Activated CD8-positive, alpha-beta memory T cell treated with anti-CD3 and anti-CD28 coated beads, Interleukin-2, amount 50 U/mL, for 24 hours (primary cell): ENCODE data around the gene ALPP.
"Not testable (repeated sequence)": the region's sequence is repeated elsewhere in the genome, so short reads cannot be mapped to it uniquely, and the experiment has no call there.

ENCODE experiments used
- DNase-seq: peaks from one replicate; pipeline ENCODE4 v3.0.0-alpha.2; 2020; ENCODE audit errors: extremely low read depth

Gene ALPP

DNA sequence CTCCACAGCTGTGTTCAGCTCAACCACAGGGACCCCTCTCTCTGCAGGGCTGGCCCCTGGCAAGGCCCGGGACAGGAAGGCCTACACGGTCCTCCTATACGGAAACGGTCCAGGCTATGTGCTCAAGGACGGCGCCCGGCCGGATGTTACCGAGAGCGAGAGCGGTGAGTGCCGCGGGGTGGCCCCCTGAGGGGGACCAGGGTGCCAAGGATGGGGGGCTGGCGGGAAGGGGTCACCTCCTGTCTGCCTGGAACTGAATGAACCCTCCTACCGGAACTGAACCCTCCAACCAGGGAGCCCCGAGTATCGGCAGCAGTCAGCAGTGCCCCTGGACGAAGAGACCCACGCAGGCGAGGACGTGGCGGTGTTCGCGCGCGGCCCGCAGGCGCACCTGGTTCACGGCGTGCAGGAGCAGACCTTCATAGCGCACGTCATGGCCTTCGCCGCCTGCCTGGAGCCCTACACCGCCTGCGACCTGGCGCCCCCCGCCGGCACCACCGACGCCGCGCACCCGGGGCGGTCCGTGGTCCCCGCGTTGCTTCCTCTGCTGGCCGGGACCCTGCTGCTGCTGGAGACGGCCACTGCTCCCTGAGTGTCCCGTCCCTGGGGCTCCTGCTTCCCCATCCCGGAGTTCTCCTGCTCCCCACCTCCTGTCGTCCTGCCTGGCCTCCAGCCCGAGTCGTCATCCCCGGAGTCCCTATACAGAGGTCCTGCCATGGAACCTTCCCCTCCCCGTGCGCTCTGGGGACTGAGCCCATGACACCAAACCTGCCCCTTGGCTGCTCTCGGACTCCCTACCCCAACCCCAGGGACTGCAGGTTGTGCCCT, 2.9 kb downstream of the ALPP start:
- DNase-seq: not testable (repeated sequence)

DNA sequence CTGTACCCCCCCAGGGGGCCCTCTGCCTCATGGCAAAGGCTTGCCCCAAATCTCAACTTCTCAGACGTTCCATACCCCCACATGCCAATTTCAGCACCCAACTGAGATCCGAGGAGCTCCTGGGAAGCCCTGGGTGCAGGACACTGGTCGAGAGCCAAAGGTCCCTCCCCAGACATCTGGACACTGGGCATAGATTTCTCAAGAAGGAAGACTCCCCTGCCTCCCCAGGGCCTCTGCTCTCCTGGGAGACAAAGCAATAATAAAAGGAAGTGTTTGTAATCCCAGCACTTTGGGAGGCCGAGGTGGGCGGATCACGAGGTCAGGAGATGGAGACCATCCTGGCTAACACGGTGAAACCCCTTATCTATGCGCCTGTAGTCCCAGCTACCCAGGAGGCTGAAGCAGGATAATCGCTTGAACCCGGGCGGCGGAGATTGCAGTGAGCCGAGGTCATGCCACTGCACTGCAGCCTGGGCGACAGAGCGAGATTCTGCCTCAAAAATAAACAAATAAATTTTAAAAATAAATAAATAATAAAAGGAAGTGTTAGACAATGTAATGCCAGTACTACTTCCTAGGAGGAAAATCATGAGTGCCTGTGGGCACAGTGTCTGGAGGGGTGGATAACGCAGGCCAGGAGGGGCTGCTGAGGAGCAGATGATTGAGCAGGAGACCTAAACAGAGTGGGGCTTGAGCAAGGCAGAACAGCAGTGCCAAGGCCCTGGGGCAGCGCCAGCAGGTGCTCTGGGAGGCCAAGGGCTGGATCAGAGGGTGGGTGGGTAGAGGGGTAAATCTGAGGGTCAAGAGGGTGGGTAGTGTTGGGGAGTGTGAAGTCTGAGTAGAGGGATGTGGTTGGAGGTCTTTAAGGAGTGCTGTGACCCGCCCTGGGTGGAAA, 4.0 kb downstream of the ALPP start:
- DNase-seq: no peak

GRCh38 chr2:232384466-232384865, 5.9 kb downstream of the ALPP start:
- no peak for DNase-seq

DNA sequence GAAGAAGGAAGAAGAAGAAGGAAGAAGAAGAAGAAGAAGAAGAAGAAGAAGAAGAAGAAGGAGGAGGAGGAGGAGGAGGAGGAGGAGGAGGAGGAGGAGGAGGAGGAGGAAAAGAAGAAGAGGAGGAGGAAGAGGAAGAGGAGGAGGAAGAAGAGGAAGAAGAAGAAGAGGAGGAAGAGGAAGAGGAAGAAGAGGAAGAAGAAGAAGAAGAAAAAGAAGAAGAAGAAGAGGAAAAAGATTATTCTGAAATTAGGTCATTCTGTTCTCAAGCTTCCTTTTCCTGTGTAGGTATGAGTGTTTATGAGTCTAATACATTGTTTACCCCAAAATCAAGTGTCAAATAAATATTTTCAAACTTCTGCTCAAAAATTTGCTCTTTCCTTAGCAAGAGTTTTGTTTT, 6.5 kb downstream of the ALPP start:
- DNase-seq: not testable (repeated sequence)

DNA sequence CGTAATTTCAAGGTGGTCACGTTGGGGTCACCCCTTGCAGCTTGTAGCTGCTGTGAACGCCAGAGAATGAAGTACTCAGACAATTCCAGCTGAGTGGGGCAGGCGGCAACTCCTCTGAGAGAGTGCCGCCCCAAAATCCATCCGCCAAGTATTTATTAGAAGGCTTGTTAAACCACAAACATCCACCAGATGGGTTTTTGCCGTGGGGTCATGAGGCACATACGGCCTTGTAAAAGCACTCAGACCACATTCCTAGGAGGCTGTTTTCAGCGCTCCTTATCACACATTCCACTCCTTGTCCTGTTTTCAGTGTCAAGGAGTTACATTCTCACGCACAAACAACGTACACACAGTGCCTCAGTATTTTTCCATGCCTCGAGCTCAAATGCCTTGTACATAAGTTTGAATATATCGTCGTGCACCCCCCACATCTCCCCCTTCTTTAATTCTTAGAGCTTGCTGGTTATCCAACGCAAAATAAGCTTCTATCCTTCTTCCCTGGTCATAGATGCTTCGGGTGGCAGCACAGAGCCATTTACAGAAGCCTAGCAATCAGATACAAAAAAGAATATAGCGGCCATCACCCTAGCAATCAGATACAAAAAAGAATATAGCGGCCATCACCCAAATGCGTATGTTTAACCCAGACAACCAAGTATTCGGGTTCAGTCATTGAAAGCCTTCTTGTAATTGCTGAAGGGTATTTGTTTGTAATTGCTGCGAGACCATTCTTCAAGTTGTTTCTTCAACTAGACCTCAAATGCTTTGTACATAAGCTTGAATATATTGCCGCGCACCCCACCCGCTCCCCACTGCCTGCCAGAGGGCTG, 7.3 kb downstream of the ALPP start:
- no peak for DNase-seq

DNA sequence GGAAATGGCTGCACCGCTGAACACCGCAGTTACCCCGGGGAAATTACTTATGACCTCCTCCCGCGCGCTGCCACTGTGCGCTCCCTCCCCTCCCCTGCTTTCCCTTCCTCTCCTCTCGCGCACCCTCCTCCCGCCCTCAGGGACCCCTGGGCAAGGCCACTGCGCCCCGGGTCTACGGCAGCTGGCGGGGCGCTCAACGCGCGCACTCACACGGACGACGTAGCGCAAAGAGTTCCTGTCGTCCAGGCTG, 7.9 kb downstream of the ALPP start:
- no peak for DNase-seq

GRCh38 chr2:232386740-232387450, 8.3 kb downstream of the ALPP start:
- no peak for DNase-seq

- DNase-seq: no peak
Measured at GRCh38 chr2:232387451-232388171, 9.1 kb downstream of the ALPP start.

DNA sequence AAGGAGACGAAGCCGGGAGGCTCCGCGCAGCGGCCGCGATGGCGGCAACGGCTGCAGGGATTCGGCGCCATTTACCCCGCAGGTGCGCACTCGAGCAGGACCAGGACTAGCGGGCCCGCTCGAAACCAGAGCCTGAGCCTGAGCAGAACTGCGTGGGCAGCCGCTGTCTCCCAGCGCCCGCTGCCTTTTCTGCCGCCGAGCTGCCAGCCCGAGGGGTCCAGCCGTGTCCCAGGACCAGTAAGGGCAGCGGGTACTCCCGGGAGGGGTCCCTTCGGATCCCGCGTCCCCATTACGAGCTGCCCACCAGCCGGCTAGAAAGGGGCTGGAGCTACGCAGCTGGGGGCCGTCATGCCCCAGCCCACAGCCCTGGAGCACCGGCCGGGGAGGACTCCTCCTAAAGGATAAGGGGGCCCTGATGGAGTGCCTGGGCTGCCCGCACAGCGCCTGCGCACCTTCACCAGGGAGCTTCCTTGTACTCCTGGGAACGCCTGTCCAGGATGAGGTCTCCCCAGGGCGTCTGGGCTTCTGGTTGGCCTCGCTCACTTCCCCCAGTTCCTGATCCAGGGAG, 9.9 kb downstream of the ALPP start:
- no peak for DNase-seq

- no peak for DNase-seq
Measured at GRCh38 chr2:232389327-232389726, 10.8 kb downstream of the ALPP start.

DNA sequence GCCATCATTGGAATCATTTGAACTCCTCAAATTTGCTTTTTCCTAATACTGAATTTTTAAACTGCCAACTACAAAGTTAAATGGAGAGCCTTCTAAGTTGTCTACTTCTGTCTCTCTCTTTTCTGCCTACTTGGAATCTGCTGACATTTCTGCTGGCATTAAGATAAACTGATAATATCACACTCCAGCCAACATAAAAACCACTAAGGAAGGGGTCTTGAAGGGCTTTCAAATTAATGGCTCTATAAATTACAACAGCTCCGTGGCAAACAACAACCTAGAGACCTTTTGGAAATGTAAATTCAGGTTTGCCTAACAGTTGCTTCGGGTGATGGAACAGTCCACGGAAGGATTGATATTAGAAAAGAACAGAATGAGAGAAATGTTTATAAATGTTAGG, 12.1 kb downstream of the ALPP start:
- DNase-seq: no peak

GRCh38 chr2:232393556-232393955, 15.0 kb downstream of the ALPP start:
- no peak for DNase-seq

DNA sequence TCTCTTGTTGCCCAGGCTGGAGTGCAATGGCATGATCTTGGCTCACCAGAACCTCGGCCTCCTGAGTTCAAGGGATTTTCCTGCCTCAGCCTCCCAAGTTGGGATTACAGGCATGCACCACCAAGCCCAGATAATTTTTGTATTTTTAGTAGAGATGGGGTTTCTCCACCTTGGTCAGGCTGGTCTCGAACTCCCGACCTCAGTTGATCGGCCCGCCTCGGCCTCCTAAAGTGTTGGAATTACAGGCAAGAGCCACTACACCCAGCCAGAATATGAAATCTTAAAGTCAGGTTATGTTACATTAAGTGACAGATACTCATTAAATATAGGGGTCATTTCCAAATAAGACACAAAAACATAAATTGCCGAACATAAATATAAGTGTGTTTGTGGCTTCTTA, 15.9 kb downstream of the ALPP start:
- DNase-seq: not testable (repeated sequence)

DNA sequence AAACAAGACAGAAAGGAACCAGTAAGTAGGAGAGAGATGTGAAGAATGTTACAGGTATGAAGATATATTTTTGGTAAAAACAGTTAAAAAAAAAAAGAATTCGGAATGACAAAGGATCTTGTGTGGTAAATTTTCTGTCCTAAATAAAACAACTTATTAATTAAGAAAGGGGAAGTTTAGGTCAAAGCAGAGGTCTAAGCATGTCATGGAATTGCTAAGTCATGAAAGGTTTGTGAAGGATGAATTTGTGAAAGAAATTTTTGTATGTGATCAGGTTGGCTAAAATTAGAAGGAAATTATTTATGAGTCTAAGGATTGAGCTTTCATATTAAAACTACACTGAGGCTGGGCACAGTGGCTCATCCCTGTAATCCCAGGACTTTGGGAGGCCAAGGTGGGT, 17.0 kb downstream of the ALPP start:
- no peak for DNase-seq

- DNase-seq: no peak
Measured at GRCh38 chr2:232396683-232397082, 18.1 kb downstream of the ALPP start.

GRCh38 chr2:232398293-232399034, 19.9 kb downstream of the ALPP start:
- DNase-seq: no peak

GRCh38 chr2:232400256-232401015, 21.9 kb downstream of the ALPP start:
- no peak for DNase-seq

- DNase-seq: no peak
Measured at GRCh38 chr2:232402518-232402917, 24.0 kb downstream of the ALPP start.

GRCh38 chr2:232405943-232406510, 27.5 kb downstream of the ALPP start:
- no peak for DNase-seq
